ENCODE results near the gene SSX1.
"Not testable (repeated sequence)": the region's sequence is repeated elsewhere in the genome, so short reads cannot be mapped to it uniquely, and the experiment has no call there.

The SSX1 gene
- 0 reads per million in 2 experiments for total RNA-seq

GRCh38 chrX:48255062-48255796 is at the start of gene SSX1:
Gene SSX1, plus strand, starts transcription at chrX:48255392. Its CDS starts 1,850 bp downstream, at chrX:48257242.
- DNase-seq (ENCODE audit: low read depth) = not testable (repeated sequence)

GRCh38 chrX:48214341-48214740 is 40.9 kb upstream of the SSX1 start:
- not testable (repeated sequence) for DNase-seq (ENCODE audit: low read depth)

GRCh38 chrX:48224196-48224595 is 31.0 kb upstream of the SSX1 start:
- DNase-seq (ENCODE audit: low read depth) = not testable (repeated sequence)

- DNase-seq (ENCODE audit: low read depth) = not testable (repeated sequence)
These were observed 2.2 kb upstream of the SSX1 start for GRCh38 chrX:48252945-48253344.

GRCh38 chrX:48274365-48274764 is 19.2 kb downstream of the SSX1 start:
- not testable (repeated sequence) for DNase-seq (ENCODE audit: low read depth)

- DNase-seq (ENCODE audit: low read depth) = no peak
These were observed 23.8 kb downstream of the SSX1 start for GRCh38 chrX:48278958-48279357.

- not testable (repeated sequence) for DNase-seq (ENCODE audit: low read depth)
These were observed 25.5 kb downstream of the SSX1 start for GRCh38 chrX:48280729-48281128.

GRCh38 chrX:48306175-48306574 is 51.0 kb downstream of the SSX1 start:
- no peak for DNase-seq (ENCODE audit: low read depth)

GRCh38 chrX:48313996-48314395 is 58.8 kb downstream of the SSX1 start:
- not testable (repeated sequence) for DNase-seq (ENCODE audit: low read depth)
